Sigmoid colon (tissue), 7 donors: ENCODE results near the gene TRAM2. TPM values are rescaled to one million over a fixed set of nuclear protein-coding genes. Genes with fewer than 3 reads are reported as not detected.

Experiments
- DNase-seq: peaks from one replicate; pipeline ENCODE4 v3.0.0-alpha.2; 2019
- H3K27ac ChIP-seq, 4 donors: fragments of 200-600 bp; sonication (generic); one replicate each; pipeline ENCODE4 v1.5.1; 2016 to 2019; ENCODE audit warnings: mild to moderate bottlenecking in 1 of 4
- H3K27me3 ChIP-seq, 3 donors: fragments of 200-600 bp; sonication (generic); one replicate each; pipeline ENCODE4 v1.5.1; 2019; ENCODE audit warnings: mild to moderate bottlenecking in 1 of 3
- H3K36me3 ChIP-seq, 4 donors: fragments of 200-600 bp; sonication (generic); one replicate each; pipeline ENCODE4 v1.5.1; 2016 to 2019
- H3K4me1 ChIP-seq, 4 donors: fragments of 200-600 bp; sonication (generic); one replicate each; pipeline ENCODE4 v1.5.1; 2017 to 2019
- H3K4me3 ChIP-seq, 4 donors: fragments of 200-600 bp; sonication (generic); one replicate each; pipeline ENCODE4 v1.5.1; 2017 to 2019; ENCODE audit warnings: mild to moderate bottlenecking in 2 of 4, moderate library complexity in 1 of 4
- H3K9me3 ChIP-seq, 4 donors: fragments of 200-600 bp in 3 of 4; sonication (generic) in 3 of 4; one replicate each; pipeline versions ENCODE4 v1.5.1 to v1.6.1; 2013 to 2019
- CTCF ChIP-seq, 4 experiments: fragments of 450-650 bp in 3 of 4; fragments of 200-600 bp in 1 of 4; IDR thresholded peaks; one replicate each; pipeline ENCODE4 v1.5.1; 2016 to 2019; ENCODE audit warnings: antibody characterized with exemption in 4 of 4, mild to moderate bottlenecking in 3 of 4, moderate library complexity in 2 of 4
- EP300 ChIP-seq, 4 donors: sonication (generic); formaldehyde crosslinking; IDR thresholded peaks; one replicate each; pipeline ENCODE4 v1.6.1; 2017; ENCODE audit warnings: antibody characterized with exemption in 4 of 4
- POLR2A ChIP-seq, 2 donors: fragments of 450-650 bp; IDR thresholded peaks; one replicate each; pipeline ENCODE4 v1.6.1; 2016; ENCODE audit warnings: antibody characterized with exemption in 2 of 2, mild to moderate bottlenecking in 2 of 2, moderate library complexity in 2 of 2
- POLR2AphosphoS5 ChIP-seq, 4 donors: sonication (generic); formaldehyde crosslinking; IDR thresholded peaks; one replicate each; pipeline ENCODE4 v1.6.1; 2017; ENCODE audit warnings: antibody characterized with exemption in 4 of 4
- WGBS, 2 donors: extraction: QIAGEN DNeasy Blood & Tissue Kit; methylation state at CpG; one replicate each; pipeline ENCODE4 v1.1.7; 2013; 5-methylcytosine and 5-hydroxymethylcytosine counted together
- intact Hi-C: fragments of 100-400 bp; cut with DNase I; formaldehyde crosslinking; loops from one replicate; pipeline ENCODE4 v1.15.1; 2023
- polyA plus RNA-seq, 3 donors: library from polyadenylated mRNA; stranded (reverse); fragments of 200-250 nt; gene quantifications; one replicate each; pipeline ENCODE4 v1.2.3, GENCODE V29; 2013
- total RNA-seq, 4 donors: library from RNA; depleted of rRNA; stranded (reverse); fragments of >200 nt; gene quantifications; one replicate each; pipeline ENCODE4 v1.1.0, GENCODE V29; 2016
- donor health status: healthy with polysubstance abuse.
- donor health status: Bipolar disorder and iron deficiency.
- donor health status: healthy.

TRAM2 gene
- total and polyA plus RNA-seq, 7 donors, result 1.8 to 15.0 (median 10.7) TPM

DNA sequence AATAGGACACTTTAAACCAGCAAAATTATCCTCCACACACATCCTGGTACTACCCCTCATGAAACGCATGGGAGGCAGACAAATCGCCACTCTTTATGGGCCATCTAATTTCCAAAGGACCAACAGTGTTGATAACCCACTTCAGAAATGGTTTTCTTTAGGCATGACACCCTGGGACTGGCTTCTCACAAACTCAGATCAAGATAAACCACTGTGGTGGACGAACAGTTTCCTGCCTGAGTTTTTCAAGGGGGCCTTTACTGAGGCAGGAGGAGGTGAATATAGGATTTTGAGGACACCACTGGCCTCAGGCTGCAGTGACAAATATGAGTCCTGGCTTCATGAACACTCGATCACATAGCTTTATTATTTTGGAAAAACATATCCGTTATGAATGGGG lies 26.0 kb downstream of the TRAM2 start:
- TF ChIP-seq POLR2A (IDR thresholded peaks at IDR 0.05) (no peak), EP300 (IDR thresholded peaks at IDR 0.05) (no peak), CTCF (IDR thresholded peaks at IDR 0.05) (no peak), POLR2AphosphoS5 (IDR thresholded peaks at IDR 0.05) (no peak)
- Histone ChIP-seq H3K4me1 (peaks cover 0 to 78% (median 70%) of the 10 kb centered on the region in 4 donors), H3K36me3 (no peaks in the 10 kb centered on the region), H3K9me3 (no peaks in the 10 kb centered on the region), H3K4me3 (no peak overlapping the region), H3K27ac (peak overlapping the region; percentile 68 to 81 (median 78)), H3K27me3 (no peaks in the 10 kb centered on the region)
- 28 to 71% methylated on average over 5 of the region's 5 CpGs for WGBS, 2 donors
- no peak for DNase-seq
- intact Hi-C loops, result no loop called here

GRCh38 chr6:52550014-52550575 lies 26.8 kb downstream of the TRAM2 start:
- intact Hi-C loops, result no loop called here
- Histone ChIP-seq H3K9me3 (no peaks in the 10 kb centered on the region), H3K4me1 (peaks cover 0 to 78% (median 68%) of the 10 kb centered on the region in 4 donors), H3K4me3 (no peak overlapping the region), H3K27me3 (no peaks in the 10 kb centered on the region), H3K27ac (peak overlapping the region in 2 of 4 donors; percentile 80 to 81), H3K36me3 (no peaks in the 10 kb centered on the region)
- DNase-seq, result no peak
- WGBS, 2 donors, result 18 to 65% methylated on average over 6 of the region's 6 CpGs
- TF ChIP-seq POLR2A (IDR thresholded peaks at IDR 0.05) (no peak), EP300 (IDR thresholded peaks at IDR 0.05) (no peak), CTCF (IDR thresholded peaks at IDR 0.05) (no peak), POLR2AphosphoS5 (IDR thresholded peaks at IDR 0.05) (no peak)

GRCh38 chr6:52549428-52549827 lies 27.4 kb downstream of the TRAM2 start:
- WGBS, 2 donors, result 92% methylated on average over 4 of the region's 4 CpGs
- Histone ChIP-seq H3K4me1 (peaks cover 0 to 78% (median 72%) of the 10 kb centered on the region in 4 donors), H3K4me3 (no peak overlapping the region), H3K36me3 (no peaks in the 10 kb centered on the region), H3K27ac (no peak overlapping the region), H3K9me3 (no peaks in the 10 kb centered on the region), H3K27me3 (no peaks in the 10 kb centered on the region)
- no peak for DNase-seq
- intact Hi-C loops, result no loop called here
- TF ChIP-seq POLR2A (IDR thresholded peaks at IDR 0.05), result no peak
- no peak for TF ChIP-seq POLR2AphosphoS5 (IDR thresholded peaks at IDR 0.05)
- no peak for TF ChIP-seq CTCF (IDR thresholded peaks at IDR 0.05)
- TF ChIP-seq EP300 (IDR thresholded peaks at IDR 0.05), result no peak

- Histone ChIP-seq H3K27me3 (no peaks in the 10 kb centered on the region), H3K4me1 (peaks cover 0 to 83% (median 76%) of the 10 kb centered on the region in 4 donors), H3K4me3 (no peak overlapping the region), H3K27ac (no peak overlapping the region), H3K36me3 (no peaks in the 10 kb centered on the region), H3K9me3 (no peaks in the 10 kb centered on the region)
- intact Hi-C loops, result no loop called here
- TF ChIP-seq EP300 (IDR thresholded peaks at IDR 0.05), result no peak
- no peak for TF ChIP-seq CTCF (IDR thresholded peaks at IDR 0.05)
- no peak for TF ChIP-seq POLR2AphosphoS5 (IDR thresholded peaks at IDR 0.05)
- no peak for TF ChIP-seq POLR2A (IDR thresholded peaks at IDR 0.05)
- DNase-seq, result no peak
- WGBS, 2 donors, result 94 to 96% methylated on average over 5 of the region's 5 CpGs
Observed at GRCh38 chr6:52548999-52549398, 27.9 kb downstream of the TRAM2 start.

DNA sequence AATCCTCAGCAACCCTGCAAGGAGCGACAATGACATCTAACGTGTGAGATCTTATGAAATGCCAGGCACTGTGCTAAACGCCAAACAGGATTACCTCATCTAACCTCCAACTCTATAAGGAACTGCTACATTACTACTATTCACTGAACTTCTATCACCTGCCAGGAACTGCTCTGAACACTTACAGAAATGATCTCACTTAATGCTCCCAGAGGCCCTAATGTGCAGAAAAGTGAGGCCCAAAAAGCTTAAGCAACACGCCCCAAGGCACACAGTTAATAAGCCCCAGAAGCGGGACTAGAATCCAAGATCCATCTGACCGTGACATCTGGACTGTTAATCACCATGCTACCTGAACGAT lies 28.5 kb downstream of the TRAM2 start:
- Histone ChIP-seq H3K4me1 (peaks cover 0 to 88% (median 83%) of the 10 kb centered on the region in 4 donors), H3K4me3 (no peak overlapping the region), H3K27ac (no peak overlapping the region), H3K27me3 (no peaks in the 10 kb centered on the region), H3K36me3 (no peaks in the 10 kb centered on the region), H3K9me3 (no peaks in the 10 kb centered on the region)
- 56 to 80% methylated on average over 7 of the region's 7 CpGs for WGBS, 2 donors
- intact Hi-C loops, result no loop called here
- DNase-seq, result no peak
- TF ChIP-seq POLR2A (IDR thresholded peaks at IDR 0.05) (no peak), EP300 (IDR thresholded peaks at IDR 0.05) (no peak), POLR2AphosphoS5 (IDR thresholded peaks at IDR 0.05) (no peak), CTCF (IDR thresholded peaks at IDR 0.05) (no peak)
